ENCODE measurements around the gene SZT2. TPM values are rescaled to one million over a fixed set of nuclear protein-coding genes. Genes with fewer than 3 reads are reported as not detected.
A peak's percentile ranks its signal among the peaks of the same experiment; 100 is the strongest.

SZT2 gene
- total RNA-seq, 2 experiments from 2014 or later: 33.7 to 79.8 TPM

GRCh38 chr1:43363935-43364525, 25.7 kb upstream of the SZT2 start:
- Histone ChIP-seq H3K9me2 (ENCODE audit: insufficient read depth, low read length) (no peaks in the 10 kb centered on the region), H3K27ac (ENCODE audit: low read depth, low read length, poor library complexity, severe bottlenecking) (no peak overlapping the region), H3K36me3 (ENCODE audit: insufficient read depth, low read length) (peaks cover 65% of the 10 kb centered on the region), H3K4me3 (ENCODE audit: low read depth, low read length, poor library complexity, severe bottlenecking) (no peak overlapping the region), H3K4me2 (ENCODE audit: low read length) (no peak overlapping the region), H3K4me1 (ENCODE audit: insufficient read depth, low read length, poor library complexity, severe bottlenecking) (peaks cover 45% of the 10 kb centered on the region), H2AFZ (ENCODE audit: low read length) (no peak overlapping the region), H3K79me2 (ENCODE audit: insufficient read depth, low read depth, low read length) (peaks cover 37% of the 10 kb centered on the region), H3K9me3 (ENCODE audit: low read length) (no peaks in the 10 kb centered on the region), H4K20me1 (ENCODE audit: insufficient read depth, low read length) (peaks cover 4% of the 10 kb centered on the region; the same call in 1 of the 2 replicates)
- TF ChIP-seq EZH2phosphoT487 (IDR thresholded peaks at IDR 0.05; ENCODE audit: borderline replicate concordance, low read depth, low read length): no peak
- TF ChIP-seq, protein P1, sequence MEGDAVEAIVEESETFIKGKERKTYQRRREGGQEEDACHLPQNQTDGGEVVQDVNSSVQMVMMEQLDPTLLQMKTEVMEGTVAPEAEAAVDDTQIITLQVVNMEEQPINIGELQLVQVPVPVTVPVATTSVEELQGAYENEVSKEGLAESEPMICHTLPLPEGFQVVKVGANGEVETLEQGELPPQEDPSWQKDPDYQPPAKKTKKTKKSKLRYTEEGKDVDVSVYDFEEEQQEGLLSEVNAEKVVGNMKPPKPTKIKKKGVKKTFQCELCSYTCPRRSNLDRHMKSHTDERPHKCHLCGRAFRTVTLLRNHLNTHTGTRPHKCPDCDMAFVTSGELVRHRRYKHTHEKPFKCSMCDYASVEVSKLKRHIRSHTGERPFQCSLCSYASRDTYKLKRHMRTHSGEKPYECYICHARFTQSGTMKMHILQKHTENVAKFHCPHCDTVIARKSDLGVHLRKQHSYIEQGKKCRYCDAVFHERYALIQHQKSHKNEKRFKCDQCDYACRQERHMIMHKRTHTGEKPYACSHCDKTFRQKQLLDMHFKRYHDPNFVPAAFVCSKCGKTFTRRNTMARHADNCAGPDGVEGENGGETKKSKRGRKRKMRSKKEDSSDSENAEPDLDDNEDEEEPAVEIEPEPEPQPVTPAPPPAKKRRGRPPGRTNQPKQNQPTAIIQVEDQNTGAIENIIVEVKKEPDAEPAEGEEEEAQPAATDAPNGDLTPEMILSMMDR (conservative IDR thresholded peaks at IDR 0.05; ENCODE audit: low read length): no peak
- TSS peak; percentile 72 for BruUV-seq (replicated peaks)
- DNase-seq (ENCODE audit: low spot score): no peak
- ChIA-PET CTCF (ENCODE audit: unreplicated experiment) (no interaction called here), POLR2A (no interaction called here)
- intact Hi-C loops (cut with micrococcal nuclease; ENCODE audit: unreplicated experiment): no loop called here

DNA sequence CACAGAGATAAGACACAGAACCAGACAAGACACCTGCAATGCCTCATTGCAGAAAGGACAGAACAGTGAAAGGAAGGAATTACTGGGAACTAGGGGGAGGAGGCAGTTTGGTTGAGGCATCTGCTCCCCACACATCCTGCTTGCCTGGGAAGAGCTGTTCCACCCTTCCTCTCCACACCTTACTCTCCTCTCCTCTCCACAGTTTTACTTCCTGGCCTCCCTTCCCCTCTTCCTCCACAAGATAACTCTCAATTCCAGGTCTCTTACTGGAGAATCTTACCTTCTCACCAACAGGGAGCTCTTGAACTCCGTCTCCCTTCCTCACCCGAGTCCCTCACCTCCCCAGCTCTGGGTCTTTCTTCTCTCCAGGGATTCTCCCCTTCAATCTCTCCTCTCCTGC, 24.0 kb upstream of the SZT2 start:
- peaks cover 21% of the 10 kb centered on the region for H3K79me2 ChIP-seq (ENCODE audit: insufficient read depth, low read depth, low read length)
- peak overlapping the region; percentile 93 for H3K4me3 ChIP-seq (ENCODE audit: low read depth, low read length, poor library complexity, severe bottlenecking)
- CTCF ChIA-PET (ENCODE audit: unreplicated experiment): no interaction called here
- no peak overlapping the region for H2AFZ ChIP-seq (ENCODE audit: low read length)
- H3K4me2 ChIP-seq (ENCODE audit: low read length): peak overlapping the region; percentile 98
- DNase-seq (ENCODE audit: low spot score): no peak
- BruUV-seq (replicated peaks): no TSS peak
- H3K9me2 ChIP-seq (ENCODE audit: insufficient read depth, low read length): no peaks in the 10 kb centered on the region
- intact Hi-C loops (cut with micrococcal nuclease; ENCODE audit: unreplicated experiment): no loop called here
- TF ChIP-seq, protein P1 (conservative IDR thresholded peaks at IDR 0.05; ENCODE audit: low read length): no peak
- TF ChIP-seq EZH2phosphoT487 (IDR thresholded peaks at IDR 0.05; ENCODE audit: borderline replicate concordance, low read depth, low read length): no peak
- H3K9me3 ChIP-seq (ENCODE audit: low read length): no peaks in the 10 kb centered on the region
- H3K27ac ChIP-seq (ENCODE audit: low read depth, low read length, poor library complexity, severe bottlenecking): no peak overlapping the region
- no peaks in the 10 kb centered on the region for H4K20me1 ChIP-seq (ENCODE audit: insufficient read depth, low read length)
- POLR2A ChIA-PET: no interaction called here
- peaks cover 34% of the 10 kb centered on the region for H3K4me1 ChIP-seq (ENCODE audit: insufficient read depth, low read length, poor library complexity, severe bottlenecking)
- H3K36me3 ChIP-seq (ENCODE audit: insufficient read depth, low read length): peaks cover 49% of the 10 kb centered on the region

- CTCF ChIA-PET (ENCODE audit: unreplicated experiment): no interaction called here
Observed at GRCh38 chr1:43366179-43366578, 23.5 kb upstream of the SZT2 start.

More at GRCh38 chr1:43366179-43366578, 23.5 kb upstream of the SZT2 start:
- intact Hi-C loops (cut with micrococcal nuclease; ENCODE audit: unreplicated experiment): no loop called here
- no peaks in the 10 kb centered on the region for H4K20me1 ChIP-seq (ENCODE audit: insufficient read depth, low read length)
- peak; percentile 31 for DNase-seq (ENCODE audit: low spot score)
- TF ChIP-seq, protein P1 (conservative IDR thresholded peaks at IDR 0.05; ENCODE audit: low read length): no peak
- TF ChIP-seq EZH2phosphoT487 (IDR thresholded peaks at IDR 0.05; ENCODE audit: borderline replicate concordance, low read depth, low read length): no peak
- no peak overlapping the region for H3K27ac ChIP-seq (ENCODE audit: low read depth, low read length, poor library complexity, severe bottlenecking)
- H3K9me2 ChIP-seq (ENCODE audit: insufficient read depth, low read length): no peaks in the 10 kb centered on the region
- H3K4me1 ChIP-seq (ENCODE audit: insufficient read depth, low read length, poor library complexity, severe bottlenecking): peaks cover 29% of the 10 kb centered on the region
- H3K9me3 ChIP-seq (ENCODE audit: low read length): no peaks in the 10 kb centered on the region
- POLR2A ChIA-PET: interaction anchor here (0.6 kb wide), 1 partner anchor 48 kb away, joined by 3 read pairs; no protein-coding TSS in a partner anchor
- H3K36me3 ChIP-seq (ENCODE audit: insufficient read depth, low read length): peaks cover 44% of the 10 kb centered on the region
- no TSS peak for BruUV-seq (replicated peaks)
- H2AFZ ChIP-seq (ENCODE audit: low read length): no peak overlapping the region
- peak overlapping the region; percentile 93 for H3K4me3 ChIP-seq (ENCODE audit: low read depth, low read length, poor library complexity, severe bottlenecking)
- peak overlapping the region; percentile 98 for H3K4me2 ChIP-seq (ENCODE audit: low read length)
- peaks cover 16% of the 10 kb centered on the region; the same call in 1 of the 2 replicates for H3K79me2 ChIP-seq (ENCODE audit: insufficient read depth, low read depth, low read length)

All from OCI-LY7 (cell line).